Peyer's patch (tissue), 4 donors: ENCODE data around the gene RALGPS1. TPM values are rescaled to one million over a fixed set of nuclear protein-coding genes. Genes with fewer than 3 reads are reported as not detected.

Experiments
- DNase-seq, 3 donors: peaks; one replicate each; pipeline ENCODE4 v3.0.0-alpha.2; 2017 to 2019
- H3K27ac ChIP-seq, 4 donors: fragments of 200-600 bp; sonication (generic); one replicate each; pipeline ENCODE4 v1.5.1; 2016 to 2019
- H3K27me3 ChIP-seq, 2 donors: fragments of 200-600 bp; sonication (generic); one replicate each; pipeline ENCODE4 v1.5.1; 2019
- H3K36me3 ChIP-seq, 3 donors: fragments of 200-600 bp; sonication (generic); one replicate each; pipeline ENCODE4 v1.5.1; 2016 to 2019
- H3K4me1 ChIP-seq, 4 donors: fragments of 200-600 bp; sonication (generic); one replicate each; pipeline ENCODE4 v1.5.1; 2016 to 2019
- H3K4me3 ChIP-seq, 4 donors: fragments of 200-600 bp; sonication (generic); 1 replicate in 3 of 4; 2 replicates in 1 of 4; pipeline ENCODE4 v1.5.1; 2016 to 2019; ENCODE audit warnings: mild to moderate bottlenecking in 1 of 4
- H3K9me3 ChIP-seq, 4 donors: fragments of 200-600 bp; sonication (generic); one replicate each; pipeline ENCODE4 v1.5.1; 2016 to 2019; ENCODE audit warnings: mild to moderate bottlenecking in 1 of 4
- CTCF ChIP-seq, 6 experiments: fragments of 450-650 bp in 4 of 6; fragments of 200-600 bp in 2 of 6; sonication (generic) in 1 of 6; IDR thresholded peaks; one replicate each; pipeline ENCODE4 v1.5.1; 2017 to 2019; ENCODE audit warnings: antibody characterized with exemption in 6 of 6, mild to moderate bottlenecking in 3 of 6, moderate library complexity in 1 of 6
- POLR2A ChIP-seq, 2 donors: fragments of 450-650 bp; IDR thresholded peaks; one replicate each; pipeline ENCODE4 v1.5.1; 2017; ENCODE audit warnings: antibody characterized with exemption in 2 of 2, mild to moderate bottlenecking in 2 of 2, moderate library complexity in 2 of 2
- total RNA-seq, 4 donors: library from RNA; depleted of rRNA; stranded (reverse); fragments of >200 nt; gene quantifications; one replicate each; pipeline ENCODE4 v1.1.0, GENCODE V29; 2016

The RALGPS1 gene
- total RNA-seq, 4 donors from 2014 or later, result 38.8 to 158 (median 141) TPM

GRCh38 chr9:127249877-127250276 lies 335.3 kb downstream of the RALGPS1 start:
- no peak for DNase-seq
- Histone ChIP-seq H3K36me3 (no peaks in the 10 kb centered on the region), H3K4me3 (no peak overlapping the region), H3K27ac (no peak overlapping the region), H3K4me1 (peaks cover 0 to 5% (median 0%) of the 10 kb centered on the region in 4 donors), H3K9me3 (no peaks in the 10 kb centered on the region), H3K27me3 (no peaks in the 10 kb centered on the region)
- TF ChIP-seq CTCF (IDR thresholded peaks at IDR 0.05), result no peak
- no peak for TF ChIP-seq POLR2A (IDR thresholded peaks at IDR 0.05)

GRCh38 chr9:127250896-127251391 lies 336.4 kb downstream of the RALGPS1 start:
- Histone ChIP-seq H3K4me3 (no peak overlapping the region), H3K36me3 (no peaks in the 10 kb centered on the region), H3K27me3 (no peaks in the 10 kb centered on the region), H3K9me3 (no peaks in the 10 kb centered on the region), H3K4me1 (no peaks in the 10 kb centered on the region), H3K27ac (no peak overlapping the region)
- no peak for TF ChIP-seq POLR2A (IDR thresholded peaks at IDR 0.05)
- TF ChIP-seq CTCF (IDR thresholded peaks at IDR 0.05), result no peak
- no peak for DNase-seq

- H3K36me3 ChIP-seq, result no peaks in the 10 kb centered on the region
- no peaks in the 10 kb centered on the region for H3K27me3 ChIP-seq
- no peaks in the 10 kb centered on the region for H3K4me1 ChIP-seq
- no peak for DNase-seq
- H3K9me3 ChIP-seq, result no peaks in the 10 kb centered on the region
- H3K27ac ChIP-seq, result no peak overlapping the region
- TF ChIP-seq POLR2A (IDR thresholded peaks at IDR 0.05) (no peak), CTCF (IDR thresholded peaks at IDR 0.05) (no peak)
- no peak overlapping the region for H3K4me3 ChIP-seq
These were observed 338.1 kb downstream of the RALGPS1 start for GRCh38 chr9:127252410-127253318.

GRCh38 chr9:127253446-127253845 lies 338.9 kb downstream of the RALGPS1 start:
- Histone ChIP-seq H3K27ac (no peak overlapping the region), H3K9me3 (no peaks in the 10 kb centered on the region), H3K27me3 (no peaks in the 10 kb centered on the region), H3K36me3 (no peaks in the 10 kb centered on the region), H3K4me1 (no peaks in the 10 kb centered on the region), H3K4me3 (no peak overlapping the region)
- DNase-seq, result no peak
- TF ChIP-seq CTCF (IDR thresholded peaks at IDR 0.05) (no peak), POLR2A (IDR thresholded peaks at IDR 0.05) (no peak)

GRCh38 chr9:127255692-127256091 lies 341.1 kb downstream of the RALGPS1 start:
- no peaks in the 10 kb centered on the region for H3K36me3 ChIP-seq
- H3K27me3 ChIP-seq, result no peaks in the 10 kb centered on the region
- H3K4me1 ChIP-seq, result no peaks in the 10 kb centered on the region
- DNase-seq, result no peak
- no peaks in the 10 kb centered on the region for H3K9me3 ChIP-seq
- TF ChIP-seq CTCF (IDR thresholded peaks at IDR 0.05), result no peak
- no peak for TF ChIP-seq POLR2A (IDR thresholded peaks at IDR 0.05)
- no peak overlapping the region for H3K4me3 ChIP-seq
- H3K27ac ChIP-seq, result no peak overlapping the region
